HepG2 (cell line): ENCODE measurements around the gene KAT14. TPM values are rescaled to one million over a fixed set of nuclear protein-coding genes. Genes with fewer than 3 reads are reported as not detected.

Experiments
- ATAC-seq: fragments of 200-7000 bp; cut with Tn5 transposase; 3 replicates; pipeline ENCODE4 v1.9.1; 2020; ENCODE audit warnings: mild to moderate bottlenecking, moderate library complexity
- BruUV-seq: library from RNA; stranded (reverse); fragments of 400-500 nt; replicated peaks from 2 replicates; lab custom pipeline; 2021; lab: Mats Ljungman, UMichigan
- CTCF ChIA-PET: fragments of 300-600 bp; formaldehyde crosslinking; extraction: SDS; loops from one replicate; lab custom pipeline; 2021; ENCODE audit warnings: low total read pairs, inconsistent platforms, low intra/inter-chr PET ratio; lab: Yijun Ruan, JAX
- POLR2A ChIA-PET: fragments of 350-600 bp; sonication (Branson Sonifier 250); formaldehyde crosslinking; loops from one replicate; lab custom pipeline; 2020; ENCODE audit warnings: antibody characterized with exemption, inconsistent platforms; lab: Yijun Ruan, JAX
- DNase-seq: peaks from one replicate; pipeline ENCODE4 v3.0.0-alpha.2; 2015; ENCODE audit warnings: low spot score
- FAIRE-seq: peaks from 3 replicates; lab custom pipeline; 2011; peaks lifted over from hg19 to GRCh38; lab: Jason Lieb, UNC
- H2AFZ ChIP-seq: one replicate; pipeline ENCODE4 v1.6.1; 2011; ENCODE audit warnings: low read length, inconsistent platforms
- H3K27ac ChIP-seq: fragments of 300-600 bp; 3 replicates; pipeline ENCODE4 v1.8.0; 2011; ENCODE audit warnings: mixed run types, mild to moderate bottlenecking, mixed read lengths, low read length, inconsistent platforms; ENCODE audit not compliant: insufficient read depth; ENCODE audit errors: extremely low read length
- H3K27me3 ChIP-seq, 2 experiments: fragments of 200-600 bp in 1 of 2; 2 replicates in 1 of 2; 3 replicates in 1 of 2; pipeline versions ENCODE4 v1.6.0 to v1.8.0; 2011; ENCODE audit warnings: low read length in 2 of 2, mild to moderate bottlenecking in 2 of 2, moderate library complexity in 2 of 2, inconsistent platforms in 1 of 2; ENCODE audit not compliant: insufficient read depth in 2 of 2, control insufficient read depth in 1 of 2
- H3K36me3 ChIP-seq, 2 experiments: fragments of 200-600 bp in 1 of 2; replicated peaks in 1 of 2; 2 replicates in 1 of 2; 3 replicates in 1 of 2; pipeline versions ENCODE4 v1.5.1 to v1.8.0; 2011; ENCODE audit warnings: low read length in 2 of 2, inconsistent platforms in 1 of 2; ENCODE audit not compliant: insufficient read depth in 2 of 2, control insufficient read depth in 1 of 2
- H3K4me1 ChIP-seq: 2 replicates; pipeline ENCODE4 v1.5.1; 2012; ENCODE audit warnings: low read length, inconsistent platforms; ENCODE audit not compliant: insufficient read depth
- H3K4me2 ChIP-seq: 2 replicates; pipeline ENCODE4 v1.6.0; 2011; ENCODE audit warnings: low read depth, low read length, inconsistent platforms
- H3K4me3 ChIP-seq, 3 experiments: fragments of 200-600 bp in 1 of 3; sonication (generic), shearing (Covaris generic) in 1 of 3; replicated peaks in 1 of 3; 2 replicates each; pipeline ENCODE4 v1.5.1; 2011 to 2016; ENCODE audit warnings: low read length in 3 of 3, inconsistent platforms in 2 of 3, low read depth in 2 of 3, mild to moderate bottlenecking in 2 of 3, control low read depth in 1 of 3, mixed read lengths in 1 of 3; ENCODE audit not compliant: insufficient read depth in 1 of 3
- H3K79me2 ChIP-seq: one replicate; pipeline ENCODE4 v1.6.1; 2011; ENCODE audit warnings: low read length, inconsistent platforms; ENCODE audit not compliant: insufficient read depth
- H3K9ac ChIP-seq: 2 replicates; pipeline ENCODE4 v1.6.0; 2011; ENCODE audit warnings: mild to moderate bottlenecking, low read depth, low read length, inconsistent platforms; ENCODE audit not compliant: insufficient read depth
- H3K9me3 ChIP-seq: 2 replicates; pipeline ENCODE4 v1.5.1; 2012; ENCODE audit warnings: mild to moderate bottlenecking, low read length
- H4K20me1 ChIP-seq: 2 replicates; pipeline ENCODE4 v1.6.0; 2011; ENCODE audit warnings: inconsistent platforms, mild to moderate bottlenecking, low read length, moderate library complexity; ENCODE audit not compliant: insufficient read depth
- CENPX ChIP-seq: sonication (generic); formaldehyde crosslinking; IDR thresholded peaks from 2 replicates; pipeline ENCODE4 v1.9.0; 2021; ENCODE audit warnings: mild to moderate bottlenecking, missing genetic modification reagents, moderate library complexity
- CERS6 ChIP-seq: sonication (generic); formaldehyde crosslinking; IDR thresholded peaks from 2 replicates; pipeline ENCODE4 v1.5.0; 2020; ENCODE audit warnings: missing genetic modification reagents
- DBP ChIP-seq: sonication (generic); formaldehyde crosslinking; IDR thresholded peaks from 2 replicates; pipeline ENCODE4 v1.4.0; 2020; ENCODE audit warnings: missing genetic modification reagents; ENCODE audit errors: not compliant biosample characterization
- DDIT3 ChIP-seq: sonication (generic); formaldehyde crosslinking; IDR thresholded peaks from 2 replicates; pipeline ENCODE4 v1.4.0; 2020; ENCODE audit warnings: mild to moderate bottlenecking, missing genetic modification reagents
- HMGXB4 ChIP-seq, 2 experiments: sonication (generic) in 1 of 2; formaldehyde crosslinking in 1 of 2; IDR thresholded peaks; 2 replicates each; pipeline versions ENCODE4 v1.4.0 to v1.6.1; 2018 to 2020; ENCODE audit warnings: missing genetic modification reagents in 2 of 2, borderline replicate concordance in 1 of 2, low read depth in 1 of 2, mild to moderate bottlenecking in 1 of 2, missing biosample characterization in 1 of 2
- HNRNPLL ChIP-seq: fragments of 200-400 bp; formaldehyde crosslinking; IDR thresholded peaks from 2 replicates; pipeline ENCODE4 v1.6.1; 2017; ENCODE audit warnings: mild to moderate bottlenecking, low read depth, low read length; ENCODE audit not compliant: poor library complexity, severe bottlenecking
- MIER3 ChIP-seq: IDR thresholded peaks from 2 replicates; pipeline ENCODE4 v1.6.1; 2016; ENCODE audit warnings: missing compliant biosample characterization, borderline replicate concordance
- NAIF1 ChIP-seq: sonication (generic); formaldehyde crosslinking; IDR thresholded peaks from 2 replicates; pipeline ENCODE4 v1.5.0; 2020; ENCODE audit warnings: mild to moderate bottlenecking, missing genetic modification reagents, borderline replicate concordance
- PHB2 ChIP-seq: fragments of 450-650 bp; IDR thresholded peaks from 2 replicates; pipeline ENCODE4 v1.6.1; 2018; ENCODE audit not compliant: partially characterized antibody
- REPIN1 ChIP-seq: sonication (generic); formaldehyde crosslinking; IDR thresholded peaks from 2 replicates; pipeline ENCODE4 v1.8.0; 2022; ENCODE audit warnings: missing genetic modification reagents, low read depth, mild to moderate bottlenecking, borderline replicate concordance
- RFX1 ChIP-seq: fragments of 450-650 bp; IDR thresholded peaks from 2 replicates; pipeline ENCODE4 v1.6.1; 2017
- SALL2 ChIP-seq: sonication (generic); formaldehyde crosslinking; IDR thresholded peaks from 2 replicates; pipeline ENCODE4 v1.8.1; 2023; ENCODE audit warnings: mild to moderate bottlenecking, missing genetic modification reagents, inconsistent platforms
- ZGPAT ChIP-seq: IDR thresholded peaks from 2 replicates; pipeline ENCODE4 v1.6.1; 2016; ENCODE audit warnings: mild to moderate bottlenecking
- ZNF281 ChIP-seq: sonication (generic); formaldehyde crosslinking; IDR thresholded peaks from 2 replicates; pipeline ENCODE4 v1.4.0; 2020; ENCODE audit warnings: missing genetic modification reagents, borderline replicate concordance
- ZNF354B ChIP-seq: sonication (generic); formaldehyde crosslinking; IDR thresholded peaks from 2 replicates; pipeline ENCODE4 v1.8.0; 2022; ENCODE audit warnings: mild to moderate bottlenecking, missing genetic modification reagents
- ZNF672 ChIP-seq: sonication (generic); formaldehyde crosslinking; IDR thresholded peaks from 2 replicates; pipeline ENCODE4 v1.8.1; 2022; ENCODE audit warnings: missing genetic modification reagents
- ZNF747 ChIP-seq: sonication (generic); formaldehyde crosslinking; IDR thresholded peaks from 2 replicates; pipeline ENCODE4 v1.8.1; 2023; ENCODE audit warnings: missing genetic modification reagents, mild to moderate bottlenecking, borderline replicate concordance
- WGBS: methylation state at CpG from one replicate; pipeline ENCODE4 v1.1.6; 2017; ENCODE audit warnings: low lambda C conversion rate; 5-methylcytosine and 5-hydroxymethylcytosine counted together
- in situ Hi-C: cut with HindIII; loops from 2 replicates; pipeline ENCODE4 v1.10.0; 2017; ENCODE audit warnings: low pct_unique_long_range_greater_than_20kb; ENCODE audit not compliant: extremely low pct_ligation_motif_present
- intact Hi-C: fragments of 100-400 bp; cut with micrococcal nuclease; formaldehyde crosslinking; loops from one replicate; pipeline ENCODE4 v1.10.0; 2022; ENCODE audit not compliant: unreplicated experiment
- polyA plus RNA-seq, 8 experiments: library from polyadenylated mRNA; depleted of rRNA in 3 of 8; stranded (reverse) in 7 of 8; unstranded in 1 of 8; fragments of >200 nt; fragmentation: Illumina TruSeq in 4 of 8; extraction: Trizol in 4 of 8; gene quantifications; 2 replicates each; pipeline versions ENCODE4 v1.2.1 to v1.2.3, GENCODE V29; 2011 to 2016; ENCODE audit warnings: low read depth in 4 of 8, missing spikeins in 1 of 8, mixed read lengths in 1 of 8; ENCODE audit not compliant: insufficient read depth in 1 of 8
- total RNA-seq, 5 experiments: library from RNA; depleted of rRNA; stranded (reverse); fragments of >200 nt; fragmentation: Illumina TruSeq; extraction: Trizol; gene quantifications; 2 replicates each; pipeline ENCODE4 v1.2.3, GENCODE V29; 2016; ENCODE audit warnings: low read depth in 1 of 5

The KAT14 gene
- total and polyA plus RNA-seq, 2 of the 13 experiments (the other 11 are each of a cell fraction or from before 2014, with no cell fraction given) = 5.1 to 15.1 TPM

- no peaks in the 10 kb centered on the region for H3K79me2 ChIP-seq
- CTCF ChIA-PET = no interaction called here
- H3K27me3 ChIP-seq = no peaks in the 10 kb centered on the region
- no peak overlapping the region for H3K27ac ChIP-seq
- H3K9ac ChIP-seq = no peak overlapping the region
- H3K36me3 ChIP-seq = peaks cover 1 to 10% of the 10 kb centered on the region in 2 experiments; a peak in 4 of 5 replicates
- no peak overlapping the region for H2AFZ ChIP-seq
- intact Hi-C loops (no loop called here), in situ Hi-C loops (no loop called here)
- ATAC-seq (no peak), FAIRE-seq (no peak), DNase-seq (no peak)
- H3K9me3 ChIP-seq = no peaks in the 10 kb centered on the region
- no peak overlapping the region for H3K4me2 ChIP-seq
- POLR2A ChIA-PET = no interaction called here
- no peak overlapping the region for H3K4me3 ChIP-seq
- H4K20me1 ChIP-seq = no peaks in the 10 kb centered on the region
- 100% methylated on average over 1 of the region's 1 CpG for WGBS
- H3K4me1 ChIP-seq = no peaks in the 10 kb centered on the region
- BruUV-seq = no TSS peak
- no peak for TF ChIP-seq HMGXB4 (CRISPR knock-in tag; IDR thresholded peaks at IDR 0.05; ENCODE audit: borderline replicate concordance in 1 of 2, low read depth in 1 of 2)
- TF ChIP-seq ZGPAT (CRISPR knock-in tag) = no peak
- TF ChIP-seq ZNF747 (CRISPR knock-in tag) = no peak
- no peak for TF ChIP-seq ZNF672 (CRISPR knock-in tag)
- no peak for TF ChIP-seq CENPX (CRISPR knock-in tag)
- TF ChIP-seq REPIN1 = no peak
- no peak for TF ChIP-seq HNRNPLL
- TF ChIP-seq ZNF281 (CRISPR knock-in tag) = no peak
- no peak for TF ChIP-seq DDIT3 (CRISPR knock-in tag)
- TF ChIP-seq SALL2 (CRISPR knock-in tag) = no peak
- no peak for TF ChIP-seq RFX1
- TF ChIP-seq ZNF354B (CRISPR knock-in tag) = no peak
- TF ChIP-seq NAIF1 (CRISPR knock-in tag) = no peak
- TF ChIP-seq CERS6 (CRISPR knock-in tag) = no peak
- no peak for TF ChIP-seq PHB2
- TF ChIP-seq MIER3 = no peak
- TF ChIP-seq DBP (CRISPR knock-in tag) = no peak
Measured at GRCh38 chr20:18166950-18167349, 29.3 kb downstream of the KAT14 start.
